NCI-H345 treated with DMSO at 0.1 percent for 48 hours (cell line): Measurements from ENCODE around the gene AOPEP.
"Not testable (repeated sequence)": the region's sequence is repeated elsewhere in the genome, so short reads cannot be mapped to it uniquely, and the experiment has no call there.

Experiments used
- DNase-seq: peaks from one replicate; lab custom pipeline; 2025; ENCODE audit not compliant: unreplicated experiment; lab: John Stamatoyannopoulos, UW

AOPEP gene

DNA sequence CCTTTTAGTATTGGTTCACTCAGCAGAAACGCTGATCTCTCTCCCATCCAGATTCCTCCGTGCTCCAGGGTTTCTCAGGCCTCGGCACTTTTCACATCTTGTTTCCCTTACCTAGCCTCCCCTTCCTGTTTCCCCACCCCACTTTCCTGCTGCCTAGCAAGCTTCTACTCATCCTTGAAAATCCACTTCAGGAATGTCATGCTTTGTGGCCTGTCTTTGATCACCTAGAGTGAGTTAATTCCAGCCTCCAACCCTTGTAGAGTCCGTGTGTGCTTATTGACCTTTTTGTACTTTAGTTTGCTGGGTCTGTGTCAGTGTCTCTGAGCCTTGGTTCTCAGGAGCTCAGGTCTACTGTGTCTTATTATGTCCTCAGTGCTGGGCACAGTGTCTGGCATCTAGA is 116.6 kb downstream of the AOPEP start:
- no peak for DNase-seq

DNA sequence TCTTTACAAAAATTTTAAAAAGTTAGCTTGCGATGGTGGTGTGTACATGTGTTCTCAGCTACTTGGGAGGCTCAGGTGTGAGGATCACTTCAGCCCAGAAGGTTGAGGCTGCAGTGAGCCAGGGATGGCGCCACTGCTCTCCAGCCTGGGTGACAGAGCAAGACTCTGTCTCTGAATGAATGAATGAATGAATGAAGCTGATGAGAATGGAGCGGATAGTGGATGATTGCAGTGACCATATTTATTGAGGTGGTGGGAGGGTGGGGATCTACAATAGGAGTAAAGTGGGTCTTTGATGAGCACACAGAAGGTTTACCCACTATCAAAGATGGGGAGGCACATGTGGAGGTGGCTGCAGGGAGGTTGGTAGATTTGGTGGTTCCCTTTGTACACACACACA is 120.2 kb downstream of the AOPEP start:
- no peak for DNase-seq

DNA sequence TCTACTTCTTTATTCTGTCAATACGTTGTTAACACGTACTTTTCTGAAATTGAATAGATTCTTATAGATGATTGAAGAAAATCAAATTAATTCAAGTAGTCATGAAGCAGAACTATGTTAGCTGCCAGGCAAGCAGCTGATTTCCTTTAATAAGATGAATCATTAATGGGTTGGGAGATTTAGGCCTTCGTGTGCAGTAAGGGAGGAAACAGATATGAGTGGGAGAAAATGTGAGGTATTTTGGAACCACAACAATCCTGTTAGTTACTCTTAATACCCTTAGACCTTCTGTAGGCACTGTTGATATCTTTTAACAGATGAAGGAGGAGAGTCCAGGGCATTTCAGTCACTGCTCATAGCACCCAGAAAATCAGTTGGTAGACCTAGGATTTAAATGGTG is 121.0 kb downstream of the AOPEP start:
- DNase-seq: no peak

DNA sequence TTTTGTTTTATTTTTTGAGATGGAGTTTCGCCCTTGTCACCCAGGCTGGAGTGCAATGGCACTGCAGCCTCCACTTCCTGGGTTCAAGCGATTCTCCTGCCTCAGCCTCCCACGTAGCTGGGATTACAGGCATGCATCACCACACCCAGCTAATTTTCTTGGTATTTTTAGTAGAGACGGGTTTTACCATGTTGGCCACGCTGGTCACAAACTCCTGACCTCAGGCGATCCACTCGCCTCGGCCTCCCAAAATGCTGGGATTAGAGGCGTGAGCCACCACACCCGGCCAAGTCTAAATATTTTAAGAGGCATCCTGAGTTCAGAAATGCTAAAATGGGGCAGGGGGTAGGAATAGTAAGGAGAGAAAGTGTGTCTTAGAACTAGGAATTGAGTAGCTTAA is 122.3 kb downstream of the AOPEP start:
- not testable (repeated sequence) for DNase-seq

DNA sequence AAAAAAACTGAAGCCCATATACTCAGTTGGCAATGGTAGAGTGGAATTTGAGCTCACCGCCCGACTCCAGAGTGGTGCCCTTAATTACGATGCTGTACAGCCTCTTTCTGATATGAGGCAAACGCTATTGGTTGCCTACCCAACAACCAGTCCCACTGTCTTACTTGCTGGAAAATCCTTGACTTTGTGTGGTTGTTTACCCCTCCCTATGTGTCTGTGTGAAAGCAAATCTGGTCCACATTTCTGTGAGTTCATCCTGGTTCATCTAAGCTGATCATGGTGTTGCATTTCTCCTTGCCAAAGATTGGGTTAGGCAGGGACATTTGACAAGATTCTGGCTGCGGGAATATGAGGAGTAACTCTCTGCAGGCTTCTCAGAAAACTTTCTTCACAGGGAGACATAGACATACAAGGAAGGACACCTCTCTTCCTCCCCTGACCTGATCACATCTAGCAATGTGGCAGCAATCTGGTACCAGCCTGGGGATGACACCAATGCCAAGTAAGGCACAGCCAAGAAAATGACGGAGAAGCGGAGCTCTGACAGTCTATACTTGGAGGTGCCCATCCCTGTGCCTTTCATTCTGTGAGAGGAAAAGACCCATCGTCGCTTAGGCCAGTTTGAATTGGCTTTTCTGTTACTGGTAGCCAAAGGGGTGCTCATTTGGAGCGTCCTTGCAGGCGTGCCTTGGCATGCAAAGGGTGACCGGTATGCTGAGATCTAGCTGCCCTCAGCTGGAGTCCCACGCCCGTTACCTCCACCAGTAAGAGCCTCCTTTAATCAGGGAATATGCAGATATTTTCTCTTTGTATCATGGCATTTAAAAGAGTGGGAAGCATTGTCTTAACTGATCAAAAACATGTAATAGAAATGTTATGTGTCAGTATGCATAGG is 124.3 kb downstream of the AOPEP start:
- no peak for DNase-seq

DNA sequence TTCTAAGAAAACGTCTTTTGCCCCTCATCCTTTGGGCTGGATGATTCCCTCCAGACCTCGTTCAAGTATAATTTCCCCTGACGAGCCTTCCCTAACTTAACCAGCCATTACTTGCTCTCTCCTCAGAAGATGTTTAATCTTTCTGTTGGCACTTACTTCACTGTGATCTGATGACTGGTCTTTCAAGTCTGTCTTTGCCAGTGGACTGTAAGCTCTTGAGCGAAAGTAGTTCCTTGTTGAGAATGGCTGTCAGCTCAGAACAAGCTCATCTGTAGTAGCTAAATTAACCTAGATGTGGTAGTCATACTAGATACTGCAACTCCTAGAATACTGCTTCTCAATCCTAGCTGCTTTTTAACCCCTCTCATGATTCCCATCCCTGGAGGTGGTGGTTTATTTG is 125.0 kb downstream of the AOPEP start:
- DNase-seq: no peak

DNA sequence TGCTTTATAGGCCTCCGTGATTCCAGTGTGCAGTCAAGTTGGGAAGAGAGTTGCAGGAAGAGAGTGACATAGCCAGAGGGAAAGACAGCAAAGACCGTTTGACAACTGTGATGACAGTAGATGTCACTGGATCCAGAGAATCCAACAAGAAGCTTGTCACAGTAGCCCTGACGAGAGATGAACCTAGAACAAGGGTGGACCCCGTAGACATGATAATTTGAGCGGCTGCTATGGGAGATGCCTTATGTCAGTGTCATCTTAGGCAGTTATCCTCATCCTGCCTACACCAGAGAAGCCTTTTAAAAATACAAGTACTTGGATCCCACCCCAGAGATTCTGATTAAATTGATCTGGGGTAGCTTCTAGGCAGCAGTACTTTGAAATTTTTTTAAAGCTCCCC is 125.4 kb downstream of the AOPEP start:
- DNase-seq: no peak

DNA sequence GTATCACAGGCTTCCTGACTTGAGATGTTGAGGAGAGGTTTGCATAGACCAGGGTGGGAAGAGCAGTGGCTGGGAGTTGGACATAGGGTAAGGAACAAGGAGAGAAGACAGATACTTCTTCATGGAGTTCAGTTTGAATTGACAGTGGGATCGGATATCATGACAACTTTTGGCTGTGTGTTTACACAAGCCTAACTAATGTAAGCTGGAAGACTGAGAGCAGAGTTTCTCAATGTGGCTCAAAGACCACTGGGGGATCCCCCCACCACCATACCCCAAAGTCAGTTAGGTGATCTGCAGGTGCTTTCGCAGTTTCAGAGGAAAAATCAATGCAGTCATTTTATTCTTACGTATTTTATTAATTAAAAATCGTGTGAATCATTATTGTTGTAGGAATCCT is 125.9 kb downstream of the AOPEP start:
- no peak for DNase-seq

DNA sequence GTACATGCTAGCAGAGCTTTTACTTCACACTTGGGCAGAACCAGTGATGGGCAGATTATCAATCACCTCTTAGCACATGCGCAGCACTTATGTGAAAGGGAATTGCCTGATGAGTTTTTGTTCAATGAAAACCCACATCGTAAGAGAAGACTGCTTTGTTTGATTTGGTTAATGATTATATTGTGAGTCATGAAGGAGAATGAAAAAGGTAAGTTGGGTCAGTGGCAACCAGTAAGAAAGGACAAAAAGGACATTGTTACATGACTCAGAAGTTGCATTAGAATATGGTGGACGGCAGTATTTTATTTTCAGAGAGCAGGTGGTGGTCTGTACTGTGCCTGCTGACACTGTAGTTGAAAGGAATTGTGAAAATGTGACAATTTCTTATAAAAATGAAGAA is 127.4 kb downstream of the AOPEP start:
- DNase-seq: no peak

DNA sequence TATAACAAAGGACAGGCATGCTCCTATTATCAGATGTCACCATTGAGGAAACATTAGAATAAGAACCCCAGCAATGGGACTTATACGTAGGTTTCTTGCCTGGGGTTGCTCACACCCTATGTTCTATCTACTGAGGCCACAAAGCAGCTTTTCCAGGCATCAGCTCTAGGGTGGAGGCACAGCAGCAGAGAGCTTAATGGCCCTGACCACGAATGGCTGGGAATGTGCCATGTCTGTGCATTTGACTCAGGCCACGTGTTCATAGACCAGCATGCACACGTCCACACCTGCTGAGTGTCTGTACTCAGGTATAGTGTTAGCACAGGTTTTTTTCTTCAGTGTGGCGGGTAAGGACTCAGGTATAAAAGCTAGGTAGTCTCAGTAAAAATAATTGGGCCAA is 129.4 kb downstream of the AOPEP start:
- DNase-seq: no peak

DNA sequence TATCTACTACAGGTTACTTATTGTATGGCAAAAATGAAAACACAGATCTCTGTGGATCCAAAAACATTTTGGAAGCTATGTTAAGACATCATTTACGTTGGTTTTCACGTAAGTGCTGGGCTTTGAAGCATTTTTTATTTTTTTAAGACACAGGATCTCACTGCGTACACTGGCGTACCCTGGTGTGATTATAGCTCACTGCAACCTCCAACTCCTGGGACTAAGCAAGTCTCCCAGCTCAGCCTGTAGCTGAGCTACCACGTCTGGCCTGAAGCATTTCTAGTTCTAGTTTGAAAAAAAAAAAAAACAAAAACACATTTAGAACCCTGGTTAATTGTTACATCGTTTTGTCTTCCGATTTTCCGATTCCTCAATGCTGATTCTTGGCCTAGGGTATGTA is 131.3 kb downstream of the AOPEP start:
- no peak for DNase-seq

DNA sequence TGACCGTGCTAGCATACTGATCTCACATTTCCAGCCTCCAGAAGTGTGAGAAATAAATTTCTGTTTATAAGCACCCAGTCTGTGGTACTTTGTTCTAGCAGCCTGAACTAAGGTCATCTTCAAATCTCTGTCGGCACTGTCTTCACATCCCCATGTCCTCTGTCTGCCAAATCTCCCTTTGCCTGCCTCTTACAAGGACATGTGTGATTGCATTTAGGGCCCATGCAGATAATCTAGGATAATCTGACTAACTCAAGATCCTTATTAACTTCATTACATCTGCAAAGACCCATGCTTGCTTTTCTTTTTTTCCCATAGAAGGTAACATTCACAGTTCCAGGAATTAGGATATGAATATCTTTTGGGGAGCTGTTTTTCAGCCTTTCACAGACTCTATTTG is 132.7 kb downstream of the AOPEP start:
- no peak for DNase-seq

DNA sequence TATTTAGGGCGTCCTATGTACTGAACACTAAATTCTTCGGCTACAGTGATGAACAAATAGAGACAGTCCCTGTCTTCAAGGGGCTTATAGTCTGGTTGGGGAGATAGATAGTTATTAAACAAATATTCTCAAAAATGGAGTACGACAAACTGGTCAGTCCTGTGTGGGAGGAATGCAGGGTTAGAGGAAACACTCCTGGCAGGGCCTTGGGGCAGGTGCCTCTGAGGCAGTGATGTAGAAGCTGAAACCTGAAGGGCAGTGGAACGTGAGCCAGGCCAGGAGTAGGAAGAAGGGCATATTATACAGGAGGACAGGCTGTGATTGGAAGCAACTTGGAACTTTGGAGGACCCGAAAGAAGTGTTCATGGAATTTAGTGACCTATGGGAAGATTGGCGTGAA is 133.4 kb downstream of the AOPEP start:
- DNase-seq: no peak

DNA sequence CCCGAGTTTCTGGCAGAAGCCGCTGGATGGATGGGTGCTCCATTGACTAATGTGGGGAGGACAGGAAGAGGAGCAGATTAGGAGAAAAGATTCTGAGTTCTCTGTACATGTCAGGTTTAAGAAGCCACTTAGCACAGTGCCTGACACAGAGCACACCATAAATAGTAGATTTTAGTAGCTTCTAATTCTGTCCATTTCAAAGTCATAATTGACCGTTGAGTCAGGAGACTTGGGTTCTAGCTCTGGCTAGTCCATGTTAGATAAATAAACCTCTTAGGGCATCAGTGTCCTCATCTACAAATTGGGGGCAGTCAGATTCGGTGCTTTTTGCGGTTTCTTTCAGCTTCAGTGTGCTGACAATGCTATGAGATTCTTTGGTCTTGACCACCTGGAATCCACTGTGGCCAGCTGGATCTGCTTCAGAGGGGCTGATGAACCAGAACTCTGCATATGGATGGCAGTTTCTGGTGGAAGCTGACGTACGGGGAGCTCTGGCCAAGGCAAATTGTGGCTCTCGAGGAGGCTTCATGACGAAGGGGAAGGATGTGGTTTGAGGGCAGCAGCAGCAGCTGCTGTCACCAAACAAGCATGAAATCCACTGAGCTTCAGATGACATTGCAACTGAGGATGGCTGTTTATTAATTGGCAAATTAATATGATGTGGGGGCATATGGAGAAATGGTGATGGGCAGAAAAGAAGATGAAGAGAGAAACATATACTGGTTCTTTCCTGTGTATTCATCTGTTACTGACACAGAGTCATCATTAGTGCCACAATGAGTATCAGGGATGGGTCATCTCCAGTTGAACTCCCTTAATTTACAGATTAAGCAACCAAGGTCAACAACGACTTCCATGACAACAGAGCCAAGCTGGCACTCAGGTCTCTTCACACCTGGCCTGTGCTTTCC is 134.4 kb downstream of the AOPEP start:
- no peak for DNase-seq

DNA sequence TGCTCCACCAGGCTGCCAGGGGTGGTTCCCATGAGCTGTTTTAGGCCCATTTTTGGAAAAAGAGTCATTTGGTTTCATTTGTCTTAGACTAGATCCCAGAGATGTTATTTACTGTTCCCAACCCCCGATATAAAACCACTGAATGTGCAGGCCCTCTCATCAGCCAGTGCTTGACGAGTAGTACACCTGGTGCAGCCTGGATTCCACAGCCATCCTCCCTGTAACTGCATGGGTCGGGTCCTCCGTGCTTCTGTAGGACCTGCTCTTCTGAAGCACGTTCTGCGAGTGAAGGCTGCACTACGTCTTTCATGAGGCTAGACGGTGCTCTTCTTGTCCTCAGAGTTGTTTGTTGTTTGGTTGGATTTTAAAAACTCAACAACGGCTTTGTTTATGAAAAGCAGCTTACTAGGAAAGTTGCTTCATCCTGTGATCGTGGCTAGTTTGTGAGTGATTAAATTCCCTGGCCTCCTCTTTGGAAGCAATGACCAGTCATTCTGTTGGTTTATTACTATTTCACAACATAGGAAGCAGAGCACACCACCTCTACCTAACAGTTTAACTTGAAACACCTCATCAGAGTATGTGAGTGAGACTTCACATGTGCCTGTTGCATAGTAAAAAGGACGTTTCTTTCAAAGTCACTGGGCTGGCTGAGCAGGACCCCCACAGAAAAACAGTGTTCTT is 135.2 kb downstream of the AOPEP start:
- DNase-seq: no peak

DNA sequence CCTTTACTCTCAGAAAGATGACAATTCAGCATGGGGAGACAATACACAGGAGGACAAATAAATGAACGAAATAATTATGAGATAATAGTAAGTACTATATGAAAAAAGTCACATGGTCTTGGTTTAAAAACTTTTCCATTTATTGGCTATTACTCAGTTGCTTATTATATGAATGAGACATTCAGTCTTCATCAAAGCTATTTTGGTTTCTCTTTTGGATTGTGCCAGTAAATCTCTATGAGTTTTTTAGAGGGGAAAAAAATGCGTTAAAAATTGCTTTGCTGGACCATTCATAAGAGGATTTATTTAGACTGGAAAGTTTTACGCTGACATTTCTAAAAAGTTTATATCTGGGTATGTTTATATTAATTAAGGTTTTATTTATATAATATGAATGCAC is 137.7 kb downstream of the AOPEP start:
- DNase-seq: no peak

DNA sequence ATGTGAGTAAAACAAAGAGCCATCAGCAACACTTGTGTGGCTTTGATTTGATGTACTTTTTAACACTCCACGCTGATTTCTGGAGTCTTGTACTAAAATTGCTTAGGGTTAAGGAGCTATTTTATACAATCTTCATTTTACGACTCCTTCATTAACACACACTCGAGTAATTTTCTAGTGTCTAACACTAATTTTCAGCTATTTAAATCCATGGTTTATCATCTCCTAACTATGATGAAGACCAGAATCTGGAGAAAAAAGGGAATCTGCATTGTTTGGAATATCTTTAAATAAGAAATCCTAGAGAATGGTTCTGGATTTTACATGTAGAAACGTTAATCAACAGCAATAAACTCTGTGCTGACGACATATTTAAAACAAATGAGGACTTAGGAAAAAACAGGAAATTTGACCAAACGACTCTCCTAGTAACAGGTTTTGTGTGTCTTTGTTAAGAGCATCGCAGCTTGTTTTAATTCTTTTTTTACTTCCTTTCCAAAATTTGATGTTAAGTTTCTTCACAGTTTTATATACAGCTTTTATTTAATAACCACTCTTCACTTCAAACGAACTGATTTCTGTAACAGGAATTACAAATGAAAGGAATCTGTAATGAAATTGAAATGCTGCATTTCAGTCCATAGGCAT is 138.5 kb downstream of the AOPEP start:
- no peak for DNase-seq

DNA sequence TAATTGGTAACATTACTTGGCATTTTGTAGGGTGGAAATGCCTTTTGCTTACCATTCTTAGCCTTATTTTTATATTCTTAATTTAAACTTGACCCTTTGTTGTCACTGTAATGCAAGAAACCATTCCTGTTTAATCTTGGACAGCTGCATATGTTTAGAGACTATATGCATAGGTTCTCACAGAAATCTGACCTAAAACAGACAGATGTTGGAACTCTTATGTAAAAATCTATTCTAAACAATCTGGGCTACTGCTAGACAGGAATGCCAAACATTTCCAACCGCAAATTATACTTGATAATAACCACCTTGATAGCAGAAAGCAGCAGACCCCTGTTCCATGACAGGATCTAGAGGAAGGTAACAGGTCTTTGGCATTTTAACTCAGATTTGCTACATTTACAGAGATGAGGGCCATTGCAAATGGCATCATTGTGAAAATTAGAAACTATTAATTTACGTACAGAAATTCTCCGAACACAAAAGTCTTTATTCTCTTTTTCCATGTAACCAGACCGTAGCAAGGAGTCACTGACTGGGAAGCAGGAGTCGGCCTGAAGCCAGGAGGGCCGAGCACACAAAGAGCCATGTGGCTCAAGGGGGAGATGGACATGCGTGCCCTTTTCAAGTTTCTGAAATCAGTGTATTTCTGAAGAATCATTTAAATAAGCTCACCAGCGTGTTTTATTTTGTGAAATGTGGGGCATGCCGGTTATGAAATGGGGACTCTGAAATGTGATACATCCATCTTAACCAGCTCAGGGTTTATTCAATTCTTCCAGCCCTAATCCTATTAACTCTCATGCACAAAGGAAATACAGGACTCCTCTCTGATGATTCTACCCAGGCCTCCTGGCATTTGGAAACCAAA is 139.3 kb downstream of the AOPEP start:
- DNase-seq: no peak

DNA sequence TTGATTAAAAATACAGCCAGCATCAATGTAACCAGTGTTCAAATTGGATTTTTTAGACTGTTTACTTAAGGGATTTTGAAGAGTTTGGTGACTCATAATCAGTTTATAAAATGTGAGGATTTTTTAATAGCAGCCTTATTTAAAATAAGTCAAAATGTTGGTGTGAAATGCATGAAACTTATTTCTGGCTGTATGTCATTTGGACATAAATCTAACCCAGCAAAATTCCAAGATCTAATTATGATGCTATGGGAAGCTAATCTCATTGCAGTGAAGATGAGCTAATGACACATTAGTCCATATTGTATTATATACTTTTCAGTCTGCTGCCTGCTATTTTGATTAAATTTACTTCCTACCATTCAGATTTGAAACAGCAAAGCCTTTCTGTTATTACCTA is 140.3 kb downstream of the AOPEP start:
- DNase-seq: no peak

DNA sequence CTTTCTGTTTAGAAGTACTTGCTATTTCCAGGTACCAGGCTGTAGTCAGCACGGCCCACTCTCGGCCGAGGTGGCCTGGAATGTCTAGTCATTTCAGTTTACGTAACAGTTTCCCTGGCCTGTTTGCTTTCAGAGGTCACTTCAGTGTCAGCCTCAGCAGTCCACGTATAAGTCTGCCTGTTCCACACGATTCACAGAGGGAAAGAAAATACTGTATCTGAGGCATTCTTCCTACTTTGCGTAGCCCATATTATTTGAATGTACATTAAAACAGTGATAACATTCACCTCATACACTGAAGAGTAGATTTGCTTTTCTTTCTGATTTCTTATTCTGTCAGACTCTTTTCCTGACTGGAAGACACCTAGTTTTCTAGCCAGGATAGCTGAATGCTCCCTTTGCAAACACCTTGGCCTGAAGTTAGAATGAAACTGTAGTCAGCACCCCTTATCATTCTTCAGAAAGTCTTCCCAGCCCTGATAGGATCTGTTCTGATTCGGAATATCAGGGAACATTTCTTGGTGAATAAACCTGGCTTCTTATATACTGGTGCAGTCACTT is 140.9 kb downstream of the AOPEP start:
- no peak for DNase-seq
